K562 (cell line): Measurements from ENCODE around the gene PREP. TPM values are rescaled to one million over a fixed set of nuclear protein-coding genes. Genes with fewer than 3 reads are reported as not detected.
A peak's percentile ranks its signal among the peaks of the same experiment; 100 is the strongest.

Source experiments
- BCOR ChIP-seq: fragments of 450-650 bp; IDR thresholded peaks from 2 replicates; pipeline ENCODE4 v1.6.1; 2016
- ETS1 ChIP-seq: conservative IDR thresholded peaks from 2 replicates; pipeline ENCODE4 v1.6.1; 2011; ENCODE audit warnings: low read depth, mild to moderate bottlenecking, low read length; ENCODE audit not compliant: control insufficient read depth
- HLTF ChIP-seq: fragments of 450-650 bp; IDR thresholded peaks from 2 replicates; pipeline ENCODE4 v1.6.1; 2016
- USF2 ChIP-seq: sonication (generic); formaldehyde crosslinking; IDR thresholded peaks from 2 replicates; pipeline ENCODE4 v1.5.0; 2020; ENCODE audit warnings: missing genetic modification reagents
- VEZF1 ChIP-seq: fragments of 200-800 bp; sonication (Bioruptor generic); IDR thresholded peaks from 2 replicates; pipeline ENCODE4 v1.6.1; 2017; ENCODE audit warnings: missing genetic modification characterization, missing compliant biosample characterization
- XRCC4 ChIP-seq: IDR thresholded peaks from one replicate; pipeline ENCODE4 v1.6.1; 2011; ENCODE audit not compliant: insufficient read depth, insufficient read length; ENCODE audit errors: extremely low read depth
- ZBTB33 ChIP-seq: sonication (generic); formaldehyde crosslinking; IDR thresholded peaks from 2 replicates; pipeline ENCODE4 v1.8.1; 2023; ENCODE audit warnings: mild to moderate bottlenecking, missing genetic modification reagents
- ZNF592 ChIP-seq: fragments of 450-650 bp; IDR thresholded peaks from 2 replicates; pipeline ENCODE4 v1.6.1; 2017; ENCODE audit warnings: antibody characterized with exemption, mild to moderate bottlenecking
- polyA plus RNA-seq, 8 experiments: library from polyadenylated mRNA; depleted of rRNA in 4 of 8; stranded (reverse) in 5 of 8; unstranded in 3 of 8; fragments of >200 nt; fragmentation: Nextera tagmentation in 2 of 8; fragmentation: Illumina TruSeq in 1 of 8; extraction: Ambion mirVana in 2 of 8; extraction: Trizol in 1 of 8; gene quantifications; 2 replicates each; pipeline versions ENCODE4 v1.2.1 to v1.2.3, GENCODE V29; 2011 to 2014; ENCODE audit warnings: inconsistent platforms in 1 of 8, missing spikeins in 1 of 8
- total RNA-seq, 7 experiments: library from RNA; depleted of rRNA in 6 of 7; stranded (reverse); fragments of >200 nt in 6 of 7; fragmentation: Illumina TruSeq in 2 of 7; extraction: Trizol in 2 of 7; gene quantifications; 2 replicates each; pipeline versions ENCODE4 v1.2.1 to v1.2.3, GENCODE V29; 2011 to 2021; ENCODE audit warnings: low replicate concordance in 1 of 7

PREP gene
- total and polyA plus RNA-seq, 9 of the 15 experiments (the other 6 are each of a cell fraction or from before 2014, with no cell fraction given), result 14.1 to 60.8 (median 28.3) TPM

- TF ChIP-seq XRCC4 (no peak), BCOR (no peak), ETS1 (no peak), ZBTB33 (no peak), VEZF1 (CRISPR knock-in tag) (0 out of 2 replicates have a peak, but pooled peaks have one; percentile 18), USF2 (CRISPR knock-in tag) (peak; percentile 74), ZNF592 (no peak), HLTF (no peak)
Observed at GRCh38 chr6:105272786-105273185, 130.1 kb downstream of the PREP start (continued).
